PC-3 (cell line): ENCODE results near the gene KCNK4.

Experiments used
- EZH2 ChIP-seq: fragments of 300-600 bp; sonication (generic); IDR thresholded peaks from one replicate; pipeline ENCODE4 v1.6.1; 2017; ENCODE audit warnings: antibody characterized with exemption, mild to moderate bottlenecking, low read length; ENCODE audit not compliant: unreplicated experiment
- EZH2phosphoT487 ChIP-seq: fragments of 300-600 bp; sonication (generic); IDR thresholded peaks from 2 replicates; pipeline ENCODE4 v1.6.1; 2018; ENCODE audit warnings: mild to moderate bottlenecking, antibody characterized with exemption, low read length, borderline replicate concordance
- TF ChIP-seq, protein P1 (sequence below): fragments of 300-600 bp; sonication (generic); conservative IDR thresholded peaks from 2 replicates; pipeline ENCODE4 v1.5.1; 2017; ENCODE audit warnings: antibody characterized with exemption, low read depth, mild to moderate bottlenecking, low read length

DNA sequence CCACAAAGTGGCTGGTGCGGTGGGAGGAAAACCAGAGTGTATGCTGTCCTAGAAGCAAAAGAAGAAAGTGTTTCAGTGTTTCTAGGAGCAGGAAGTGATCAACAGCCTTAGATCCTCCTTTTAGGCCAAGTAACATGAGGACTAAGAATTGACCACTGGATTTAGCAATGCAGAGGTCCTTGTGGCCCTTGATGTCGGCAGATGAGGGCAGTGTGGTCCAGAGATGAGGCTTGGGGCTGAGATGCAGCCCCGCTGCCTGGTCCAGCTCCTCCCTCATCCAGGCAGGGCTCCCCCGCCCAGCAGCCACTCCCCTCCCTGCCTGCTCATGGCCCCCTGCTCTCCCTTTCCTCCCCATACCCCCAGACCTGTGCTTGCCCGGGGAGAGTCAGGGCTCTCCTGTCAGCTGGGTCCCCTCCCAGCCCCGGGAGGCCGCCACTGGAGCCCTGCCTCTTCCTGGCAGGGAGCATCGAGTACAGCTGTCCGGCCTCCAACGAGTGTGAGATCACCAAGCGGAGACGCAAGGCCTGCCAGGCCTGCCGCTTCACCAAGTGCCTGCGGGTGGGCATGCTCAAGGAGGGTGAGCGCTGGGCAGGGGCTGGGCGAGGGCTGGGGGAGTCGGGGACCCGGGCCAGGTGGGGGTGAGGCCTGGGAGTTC, 22.5 kb downstream of the KCNK4 start:
- TF ChIP-seq, protein P1, sequence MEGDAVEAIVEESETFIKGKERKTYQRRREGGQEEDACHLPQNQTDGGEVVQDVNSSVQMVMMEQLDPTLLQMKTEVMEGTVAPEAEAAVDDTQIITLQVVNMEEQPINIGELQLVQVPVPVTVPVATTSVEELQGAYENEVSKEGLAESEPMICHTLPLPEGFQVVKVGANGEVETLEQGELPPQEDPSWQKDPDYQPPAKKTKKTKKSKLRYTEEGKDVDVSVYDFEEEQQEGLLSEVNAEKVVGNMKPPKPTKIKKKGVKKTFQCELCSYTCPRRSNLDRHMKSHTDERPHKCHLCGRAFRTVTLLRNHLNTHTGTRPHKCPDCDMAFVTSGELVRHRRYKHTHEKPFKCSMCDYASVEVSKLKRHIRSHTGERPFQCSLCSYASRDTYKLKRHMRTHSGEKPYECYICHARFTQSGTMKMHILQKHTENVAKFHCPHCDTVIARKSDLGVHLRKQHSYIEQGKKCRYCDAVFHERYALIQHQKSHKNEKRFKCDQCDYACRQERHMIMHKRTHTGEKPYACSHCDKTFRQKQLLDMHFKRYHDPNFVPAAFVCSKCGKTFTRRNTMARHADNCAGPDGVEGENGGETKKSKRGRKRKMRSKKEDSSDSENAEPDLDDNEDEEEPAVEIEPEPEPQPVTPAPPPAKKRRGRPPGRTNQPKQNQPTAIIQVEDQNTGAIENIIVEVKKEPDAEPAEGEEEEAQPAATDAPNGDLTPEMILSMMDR: no peak
- TF ChIP-seq EZH2: no peak
- no peak for TF ChIP-seq EZH2phosphoT487
